BJ (cell line): ENCODE measurements around the gene UBE2D2. TPM values are rescaled to one million over a fixed set of nuclear protein-coding genes. Genes with fewer than 3 reads are reported as not detected.
A peak's percentile ranks its signal among the peaks of the same experiment; 100 is the strongest.

ENCODE experiments used
- CTCF ChIA-PET: fragments of 350-600 bp; formaldehyde crosslinking; extraction: SDS; loops from one replicate; lab custom pipeline; 2021; ENCODE audit warnings: antibody characterized with exemption, inconsistent platforms; lab: Yijun Ruan, JAX
- POLR2A ChIA-PET: fragments of 300-600 bp; sonication (Branson Sonifier 250); formaldehyde crosslinking; extraction: SDS; loops from one replicate; lab custom pipeline; 2021; ENCODE audit warnings: antibody characterized with exemption; lab: Charles Lee
- DNase-seq: peaks from one replicate; pipeline ENCODE4 v3.0.0-alpha.2; 2011; ENCODE audit warnings: low read depth
- H3K27me3 ChIP-seq: 2 replicates; pipeline ENCODE4 v1.6.0; 2011; ENCODE audit warnings: low read length; ENCODE audit not compliant: control insufficient read depth, insufficient read depth
- H3K36me3 ChIP-seq: 2 replicates; pipeline ENCODE4 v1.5.1; 2011; ENCODE audit warnings: low read length; ENCODE audit not compliant: control insufficient read depth, insufficient read depth
- H3K4me3 ChIP-seq: 2 replicates; pipeline ENCODE4 v1.5.1; 2011; ENCODE audit warnings: low read depth, mild to moderate bottlenecking, control low read depth, low read length
- CTCF ChIP-seq: IDR thresholded peaks from 2 replicates; pipeline ENCODE4 v1.5.1; 2011; ENCODE audit warnings: low read depth, mild to moderate bottlenecking, control low read depth, inconsistent platforms, low read length, moderate library complexity; ENCODE audit not compliant: insufficient read depth
- polyA plus RNA-seq: library from polyadenylated mRNA; depleted of rRNA; stranded (reverse); fragments of >200 nt; gene quantifications from 2 replicates; pipeline ENCODE4 v1.2.3, GENCODE V29; 2011

Gene UBE2D2
- polyA plus RNA-seq, 1 experiment: 18.2 TPM

- POLR2A ChIA-PET: interaction anchor here (0.8 kb wide), 1 partner anchor 12 kb away, joined by 11 read pairs; no protein-coding TSS in a partner anchor
- DNase-seq: no peak
- H3K36me3 ChIP-seq: no peaks in the 10 kb centered on the region
- CTCF ChIA-PET: interaction anchor here (0.7 to 8.9 kb wide), 7 partner anchors 9 to 117 kb away, joined by 3 to 137 read pairs (median 5); no protein-coding TSS in a partner anchor
- no peaks in the 10 kb centered on the region for H3K27me3 ChIP-seq
- TF ChIP-seq CTCF: peak; percentile 13; the same call in 1 of the 2 replicates
- peak overlapping the region; percentile 91 for H3K4me3 ChIP-seq
Observed at GRCh38 chr5:139649082-139649991, 88.2 kb downstream of the UBE2D2 start.

- DNase-seq: no peak
- Histone ChIP-seq H3K27me3 (no peaks in the 10 kb centered on the region), H3K36me3 (no peaks in the 10 kb centered on the region), H3K4me3 (peak overlapping the region; percentile 91)
- CTCF ChIA-PET: interaction anchor here (1.1 to 8.9 kb wide), 8 partner anchors 10 to 228 kb away, joined by 3 to 137 read pairs (median 4); no protein-coding TSS in a partner anchor
- peak; percentile 52 for TF ChIP-seq CTCF
- POLR2A ChIA-PET: interaction anchor here (0.6 to 0.8 kb wide), 3 partner anchors 13 to 459 kb away, joined by 3 to 11 read pairs (median 5); no protein-coding TSS in a partner anchor
Observed at GRCh38 chr5:139650031-139650688, 89.0 kb downstream of the UBE2D2 start.

- POLR2A ChIA-PET: interaction anchor here (0.6 to 1.6 kb wide), 3 partner anchors 13 to 458 kb away, joined by 3 to 5 read pairs (median 5); no protein-coding TSS in a partner anchor
- H3K4me3 ChIP-seq: peak overlapping the region; percentile 91
- CTCF ChIA-PET: interaction anchor here (1.1 to 8.9 kb wide), 10 partner anchors 10 to 228 kb away, joined by 3 to 137 read pairs (median 4); no protein-coding TSS in a partner anchor
- no peak for TF ChIP-seq CTCF
- H3K27me3 ChIP-seq: no peaks in the 10 kb centered on the region
- H3K36me3 ChIP-seq: no peaks in the 10 kb centered on the region
- no peak for DNase-seq
Observed at GRCh38 chr5:139650689-139651042, 89.5 kb downstream of the UBE2D2 start.

- TF ChIP-seq CTCF: no peak
- Histone ChIP-seq H3K36me3 (no peaks in the 10 kb centered on the region), H3K27me3 (no peaks in the 10 kb centered on the region), H3K4me3 (peak overlapping the region; percentile 91)
- CTCF ChIA-PET: interaction anchor here (1.1 to 8.9 kb wide), 8 partner anchors 10 to 229 kb away, joined by 3 to 137 read pairs (median 4); no protein-coding TSS in a partner anchor
- POLR2A ChIA-PET: interaction anchor here (0.6 to 1.6 kb wide), 2 partner anchors 13 to 309 kb away, joined by 5 to 15 read pairs; no protein-coding TSS in a partner anchor
- no peak for DNase-seq
Observed at GRCh38 chr5:139651043-139651834, 90.1 kb downstream of the UBE2D2 start.
